CD4-positive, alpha-beta T cell (primary cell): ENCODE measurements around the gene PDZK1. TPM values are rescaled to one million over a fixed set of nuclear protein-coding genes. Genes with fewer than 3 reads are reported as not detected.

ENCODE experiments used
- ATAC-seq: fragments of 200-7000 bp; cut with Tn5 transposase; one replicate; pipeline ENCODE4 v1.10.0; 2022; ENCODE audit warnings: mild to moderate bottlenecking; ENCODE audit not compliant: poor library complexity
- CTCF ChIA-PET: fragments of 350-600 bp; sonication (Branson Sonifier 250); formaldehyde crosslinking; loops from one replicate; lab custom pipeline; 2021; ENCODE audit warnings: antibody characterized with exemption, inconsistent platforms; lab: Charles Lee
- POLR2A ChIA-PET: fragments of 350-600 bp; sonication (Branson Sonifier 250); formaldehyde crosslinking; loops from one replicate; lab custom pipeline; 2021; ENCODE audit warnings: antibody characterized with exemption, inconsistent platforms; lab: Charles Lee
- DNase-seq, 14 experiments: peaks; one replicate each; pipeline ENCODE4 v3.0.0-alpha.2; 2013 to 2020; ENCODE audit warnings: mixed read lengths in 2 of 14
- H3K27ac ChIP-seq, 2 donors: one replicate each; pipeline versions ENCODE4 v1.5.1 to v1.7.0; 2013; ENCODE audit warnings: low read length in 2 of 2, low read depth in 1 of 2, mild to moderate bottlenecking in 1 of 2
- H3K27me3 ChIP-seq, 2 experiments: 1 replicate in 1 of 2; 2 replicates in 1 of 2; pipeline versions ENCODE4 v1.6.1 to v1.7.0; 2013; ENCODE audit warnings: low read length in 2 of 2, control low read depth in 1 of 2, mild to moderate bottlenecking in 1 of 2, moderate library complexity in 1 of 2; ENCODE audit not compliant: insufficient read depth in 2 of 2, control insufficient read depth in 1 of 2
- H3K36me3 ChIP-seq: one replicate; pipeline ENCODE4 v1.6.1; 2013; ENCODE audit warnings: low read length, control low read depth; ENCODE audit not compliant: insufficient read depth
- H3K4me1 ChIP-seq: one replicate; pipeline ENCODE4 v1.6.1; 2013; ENCODE audit warnings: low read length, control low read depth; ENCODE audit not compliant: insufficient read depth
- H3K4me3 ChIP-seq: one replicate; pipeline ENCODE4 v1.5.1; 2013; ENCODE audit warnings: mild to moderate bottlenecking, low read length, moderate library complexity
- H3K9me3 ChIP-seq, 2 experiments: 1 replicate in 1 of 2; 2 replicates in 1 of 2; pipeline versions ENCODE4 v1.6.1 to v1.7.0; 2013; ENCODE audit warnings: low read length in 2 of 2, mild to moderate bottlenecking in 2 of 2, control low read depth in 1 of 2, moderate library complexity in 1 of 2; ENCODE audit not compliant: control insufficient read depth in 1 of 2, insufficient read depth in 1 of 2
- H3K27ac Mint-ChIP-seq: one replicate; pipeline ENCODE4 v1.8.0; 2020; ENCODE audit warnings: mixed read lengths
- H3K27me3 Mint-ChIP-seq: one replicate; pipeline ENCODE4 v1.8.0; 2021; ENCODE audit warnings: mixed read lengths
- H3K36me3 Mint-ChIP-seq: one replicate; pipeline ENCODE4 v1.8.0; 2021; ENCODE audit warnings: low read depth, mixed read lengths
- H3K4me1 Mint-ChIP-seq: one replicate; pipeline ENCODE4 v1.8.0; 2021; ENCODE audit warnings: low read depth, mixed read lengths
- H3K4me3 Mint-ChIP-seq: one replicate; pipeline ENCODE4 v1.8.0; 2020; ENCODE audit warnings: mild to moderate bottlenecking, mixed read lengths
- H3K9me3 Mint-ChIP-seq: one replicate; pipeline ENCODE4 v1.8.0; 2020; ENCODE audit warnings: mixed read lengths
- CTCF ChIP-seq: fragments of 200-600 bp; IDR thresholded peaks from one replicate; pipeline ENCODE4 v1.8.0; 2022; ENCODE audit warnings: antibody characterized with exemption, mild to moderate bottlenecking
- intact Hi-C, 2 experiments: fragments of 100-400 bp; cut with DNase I in 1 of 2; cut with micrococcal nuclease in 1 of 2; formaldehyde crosslinking; loops; one replicate each; pipeline versions ENCODE4 v1.15.1 to v1.9.0; 2023 to 2025; cut with DNase I, micrococcal nuclease
- total RNA-seq, 174 experiments: library from RNA in 2 of 174; stranded (reverse) in 2 of 174; gene quantifications; one replicate each; pipeline ENCODE4 v1.2.3 and lab custom pipeline; 2021 to 2026

PDZK1 gene
- total RNA-seq, 2 experiments from 2014 or later = not detected

DNA sequence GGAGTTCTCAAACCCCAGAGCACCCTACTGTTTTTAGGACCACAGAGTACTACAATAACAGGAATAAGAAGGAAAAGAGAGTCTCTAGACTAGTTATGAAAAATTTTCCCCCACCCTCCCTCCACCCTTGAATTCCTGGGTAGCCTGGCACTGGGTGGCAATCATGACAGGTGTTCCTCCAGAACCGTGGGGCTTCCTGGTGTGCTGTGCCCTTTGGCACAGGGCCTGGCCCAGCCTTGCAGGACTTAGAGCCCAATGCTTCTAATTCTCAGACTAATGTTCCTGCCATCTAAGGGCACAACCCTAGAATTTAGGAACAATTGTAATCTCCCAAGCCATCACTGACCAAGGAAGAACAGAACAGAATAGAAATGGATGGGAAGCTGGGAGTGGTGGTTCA is 10.7 kb upstream of the PDZK1 start:
- Mint-ChIP-seq H3K36me3 (no peaks in the 10 kb centered on the region), H3K27ac (no peak overlapping the region), H3K9me3 (no peaks in the 10 kb centered on the region), H3K4me1 (peaks cover 9% of the 10 kb centered on the region), H3K27me3 (peaks cover 27% of the 10 kb centered on the region), H3K4me3 (no peak overlapping the region)
- DNase-seq (no peak), ATAC-seq (no peak)
- H3K9me3 ChIP-seq = no peaks in the 10 kb centered on the region
- H3K36me3 ChIP-seq = no peaks in the 10 kb centered on the region
- H3K27ac ChIP-seq = no peak overlapping the region
- no peak overlapping the region for H3K4me3 ChIP-seq
- no peak for TF ChIP-seq CTCF
- intact Hi-C loops = no loop called here
- peaks cover 3 to 7% of the 10 kb centered on the region in 2 experiments for H3K27me3 ChIP-seq
- CTCF ChIA-PET = no interaction called here
- H3K4me1 ChIP-seq = peaks cover 14% of the 10 kb centered on the region
- POLR2A ChIA-PET = no interaction called here

- H3K27me3 Mint-ChIP-seq = peaks cover 19% of the 10 kb centered on the region
- ATAC-seq (no peak), DNase-seq (peak in 1 of 14 experiments; percentile 22)
- no peak for TF ChIP-seq CTCF
- intact Hi-C loops = no loop called here
- no peak overlapping the region for H3K27ac Mint-ChIP-seq
- H3K9me3 Mint-ChIP-seq = no peaks in the 10 kb centered on the region
- ChIA-PET CTCF (no interaction called here), POLR2A (no interaction called here)
- H3K4me3 ChIP-seq = no peak overlapping the region
- H3K36me3 ChIP-seq = no peaks in the 10 kb centered on the region
- H3K27ac ChIP-seq = no peak overlapping the region
- H3K4me1 ChIP-seq = peaks cover 14% of the 10 kb centered on the region
- H3K4me1 Mint-ChIP-seq = peaks cover 9% of the 10 kb centered on the region
- peaks cover 0 to 6% of the 10 kb centered on the region in 2 experiments for H3K27me3 ChIP-seq
- H3K36me3 Mint-ChIP-seq = no peaks in the 10 kb centered on the region
- H3K9me3 ChIP-seq = no peaks in the 10 kb centered on the region
- no peak overlapping the region for H3K4me3 Mint-ChIP-seq
These were observed 9.6 kb upstream of the PDZK1 start for GRCh38 chr1:145716641-145717345.

GRCh38 chr1:145714524-145715111 is 7.5 kb upstream of the PDZK1 start:
- ATAC-seq = no peak

More at GRCh38 chr1:145714524-145715111, 7.5 kb upstream of the PDZK1 start:
- intact Hi-C loops = no loop called here
- Mint-ChIP-seq H3K27ac (no peak overlapping the region), H3K27me3 (peaks cover 6% of the 10 kb centered on the region), H3K36me3 (no peaks in the 10 kb centered on the region), H3K9me3 (no peaks in the 10 kb centered on the region), H3K4me1 (no peaks in the 10 kb centered on the region), H3K4me3 (no peak overlapping the region)
- Histone ChIP-seq H3K4me3 (no peak overlapping the region), H3K4me1 (no peaks in the 10 kb centered on the region), H3K27ac (no peak overlapping the region), H3K27me3 (no peaks in the 10 kb centered on the region), H3K9me3 (no peaks in the 10 kb centered on the region), H3K36me3 (no peaks in the 10 kb centered on the region)
- POLR2A ChIA-PET = interaction anchor here (0.6 kb wide), 1 partner anchor 32 kb away, joined by 3 read pairs; no protein-coding TSS in a partner anchor
- CTCF ChIA-PET = no interaction called here
- TF ChIP-seq CTCF = no peak
- DNase-seq = no peak
